LNCAP (cell line): ENCODE measurements around the gene LAMC2.

Experiments
- TF ChIP-seq, protein P1 (sequence below): fragments of 450-650 bp; IDR thresholded peaks from 2 replicates; pipeline ENCODE4 v1.5.1; 2017; ENCODE audit warnings: mild to moderate bottlenecking

Gene LAMC2

DNA sequence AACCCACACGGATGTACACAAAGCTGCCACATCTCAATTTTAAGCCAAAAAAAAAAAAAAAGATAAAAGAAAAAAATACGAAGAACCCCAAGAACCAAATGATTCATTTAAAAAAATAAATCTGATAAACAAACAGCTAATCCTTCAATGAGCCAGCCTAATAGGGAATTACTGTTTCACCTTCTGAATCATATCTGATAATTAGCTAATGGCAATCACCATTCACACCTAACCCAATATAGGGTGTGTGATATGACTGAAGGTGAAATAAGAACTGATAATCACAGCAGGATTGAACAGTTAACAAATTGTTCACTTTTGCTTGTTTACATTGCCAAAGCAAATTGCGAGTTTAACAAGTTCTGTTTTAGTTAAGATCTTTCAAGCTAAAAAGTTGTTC is 61.4 kb downstream of the LAMC2 start:
- TF ChIP-seq, protein P1, sequence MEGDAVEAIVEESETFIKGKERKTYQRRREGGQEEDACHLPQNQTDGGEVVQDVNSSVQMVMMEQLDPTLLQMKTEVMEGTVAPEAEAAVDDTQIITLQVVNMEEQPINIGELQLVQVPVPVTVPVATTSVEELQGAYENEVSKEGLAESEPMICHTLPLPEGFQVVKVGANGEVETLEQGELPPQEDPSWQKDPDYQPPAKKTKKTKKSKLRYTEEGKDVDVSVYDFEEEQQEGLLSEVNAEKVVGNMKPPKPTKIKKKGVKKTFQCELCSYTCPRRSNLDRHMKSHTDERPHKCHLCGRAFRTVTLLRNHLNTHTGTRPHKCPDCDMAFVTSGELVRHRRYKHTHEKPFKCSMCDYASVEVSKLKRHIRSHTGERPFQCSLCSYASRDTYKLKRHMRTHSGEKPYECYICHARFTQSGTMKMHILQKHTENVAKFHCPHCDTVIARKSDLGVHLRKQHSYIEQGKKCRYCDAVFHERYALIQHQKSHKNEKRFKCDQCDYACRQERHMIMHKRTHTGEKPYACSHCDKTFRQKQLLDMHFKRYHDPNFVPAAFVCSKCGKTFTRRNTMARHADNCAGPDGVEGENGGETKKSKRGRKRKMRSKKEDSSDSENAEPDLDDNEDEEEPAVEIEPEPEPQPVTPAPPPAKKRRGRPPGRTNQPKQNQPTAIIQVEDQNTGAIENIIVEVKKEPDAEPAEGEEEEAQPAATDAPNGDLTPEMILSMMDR, result no peak

DNA sequence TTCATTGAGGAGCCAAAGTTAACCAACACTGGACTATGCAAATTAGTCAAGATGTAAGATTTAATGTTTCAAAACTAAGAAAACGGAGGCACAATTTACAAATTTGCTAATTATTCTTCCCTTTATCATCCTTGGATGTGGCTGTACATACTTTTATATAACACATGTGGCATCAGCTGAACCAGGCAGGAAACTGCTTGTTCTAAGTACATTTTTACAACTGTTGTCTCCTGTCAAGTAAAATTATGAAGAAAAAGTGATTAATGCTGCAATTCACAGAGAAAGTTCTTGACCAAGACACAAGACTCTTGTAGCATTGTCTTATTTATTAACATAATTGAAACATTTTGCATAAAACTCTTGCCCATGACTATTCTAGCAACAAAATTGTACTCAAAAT is 61.9 kb downstream of the LAMC2 start:
- TF ChIP-seq, protein P1, result no peak

DNA sequence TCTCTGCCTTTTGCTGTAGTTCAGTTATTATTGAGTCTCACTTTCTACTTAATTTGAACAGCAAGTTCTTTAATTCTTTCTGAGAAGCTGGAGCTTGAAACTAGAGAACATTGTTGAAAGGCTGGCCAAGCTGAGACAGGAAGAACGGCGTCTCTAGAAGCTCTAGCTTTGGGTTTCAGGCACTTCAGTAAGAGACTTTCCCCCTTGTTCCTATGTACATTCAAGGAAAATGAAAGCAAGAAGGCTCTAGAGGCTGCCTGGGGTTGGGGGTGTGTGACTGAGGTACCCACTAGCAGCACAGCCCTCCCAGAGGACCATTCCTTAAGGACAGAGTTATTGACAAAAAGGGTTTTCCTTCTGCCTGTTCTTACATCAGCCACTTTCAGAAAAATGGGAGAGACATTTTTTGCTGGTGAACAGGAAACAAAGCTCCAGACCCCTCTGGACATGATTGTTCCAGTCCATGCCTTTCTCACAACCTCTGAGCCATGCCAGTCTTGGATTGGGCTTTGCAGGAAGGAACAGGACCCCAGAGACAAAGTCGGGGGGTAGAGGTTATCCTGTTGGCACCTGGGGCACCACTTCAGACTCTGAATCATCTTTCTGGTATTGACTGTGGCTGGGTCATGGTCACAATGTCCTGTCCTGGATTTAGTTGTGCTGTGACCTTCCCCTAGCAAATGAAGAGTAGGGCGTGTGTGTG is 63.1 kb downstream of the LAMC2 start:
- TF ChIP-seq, protein P1, result no peak

DNA sequence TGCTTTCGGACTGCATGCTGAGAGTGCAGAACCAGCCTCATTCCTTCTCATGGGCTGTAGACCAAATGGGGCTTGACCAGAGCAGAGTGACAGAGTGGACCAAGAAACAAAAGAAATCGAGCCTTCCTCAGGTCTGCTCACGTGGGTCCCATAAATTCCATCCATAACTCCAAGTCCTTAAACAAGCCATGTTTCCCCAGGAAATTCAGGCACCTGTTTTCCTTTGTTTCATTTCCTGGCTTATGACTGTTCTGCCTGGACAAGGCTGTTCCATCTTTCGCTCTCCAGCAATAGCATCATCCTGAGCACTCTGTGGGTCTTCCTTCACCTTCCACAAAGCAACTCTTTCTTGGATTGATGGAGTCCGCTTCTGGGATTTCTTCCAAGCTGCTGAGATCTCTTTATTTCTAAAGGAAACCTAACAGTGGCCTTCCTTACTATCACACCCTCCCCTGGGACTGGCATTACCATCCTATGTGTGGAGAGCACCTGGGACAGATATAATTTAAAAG is 63.9 kb downstream of the LAMC2 start:
- TF ChIP-seq, protein P1, result no peak

DNA sequence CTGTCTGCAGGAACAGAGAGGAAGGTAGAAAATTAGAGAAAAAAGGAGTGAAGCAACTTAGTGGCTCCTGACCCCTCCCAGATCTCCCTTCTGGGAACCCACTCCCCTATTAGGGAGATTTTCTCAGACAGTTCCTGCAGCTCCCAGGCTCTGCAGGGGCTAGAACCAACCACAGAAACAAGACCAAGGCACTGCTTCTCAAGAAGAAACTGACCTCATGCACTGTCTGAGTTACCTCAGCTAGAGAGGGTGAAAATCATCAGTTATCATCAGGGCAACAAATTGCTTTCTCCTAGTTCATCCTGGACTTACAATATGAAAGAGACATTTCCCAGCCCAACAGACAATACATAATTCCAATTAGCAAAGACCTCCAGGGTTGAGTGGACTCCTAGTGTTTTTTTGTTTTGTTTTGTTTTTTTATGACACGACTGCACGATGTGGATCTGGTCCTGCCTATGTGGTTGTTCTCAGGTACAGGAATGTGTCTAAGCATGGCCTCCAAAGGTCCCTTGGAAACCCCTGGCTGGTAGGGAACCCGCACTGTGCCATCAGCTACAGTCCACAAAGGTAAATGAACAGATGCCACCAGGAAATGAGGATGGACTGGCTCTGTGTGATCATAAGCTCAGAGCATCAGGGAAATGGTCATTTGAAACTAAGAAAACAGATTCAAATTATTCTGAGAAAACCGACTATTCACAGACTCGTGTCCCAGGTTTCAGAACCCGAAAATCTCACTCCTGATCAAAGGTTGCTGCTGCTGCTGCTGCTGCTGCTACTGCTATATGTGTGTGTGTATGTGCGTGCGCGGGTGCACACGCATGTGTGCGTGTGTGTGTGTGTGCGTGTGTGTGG is 65.3 kb downstream of the LAMC2 start:
- TF ChIP-seq, protein P1, result no peak

DNA sequence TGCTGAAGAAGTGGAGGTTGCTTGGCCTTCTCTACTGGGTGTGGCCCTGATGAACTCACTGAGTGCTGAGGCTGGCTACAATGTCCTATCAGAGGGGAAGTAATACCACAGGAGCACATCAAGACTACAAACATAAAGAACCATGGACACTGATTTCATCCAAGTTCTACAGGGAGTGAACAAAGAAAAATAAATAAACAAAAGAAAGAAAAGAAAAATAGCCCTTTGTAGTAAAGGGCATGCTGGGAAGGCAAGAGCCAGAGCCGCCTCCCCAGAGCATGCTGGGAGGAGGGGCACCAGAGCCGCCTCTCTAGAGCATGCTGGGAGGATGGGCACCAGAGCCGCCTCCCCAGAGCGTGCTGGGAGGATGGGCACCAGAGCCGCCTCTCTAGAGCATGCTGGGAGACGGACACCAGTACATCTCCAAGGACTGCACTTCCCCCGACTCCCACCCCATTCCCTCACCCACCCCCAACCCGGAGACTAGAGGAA is 65.9 kb downstream of the LAMC2 start:
- TF ChIP-seq, protein P1, result no peak

DNA sequence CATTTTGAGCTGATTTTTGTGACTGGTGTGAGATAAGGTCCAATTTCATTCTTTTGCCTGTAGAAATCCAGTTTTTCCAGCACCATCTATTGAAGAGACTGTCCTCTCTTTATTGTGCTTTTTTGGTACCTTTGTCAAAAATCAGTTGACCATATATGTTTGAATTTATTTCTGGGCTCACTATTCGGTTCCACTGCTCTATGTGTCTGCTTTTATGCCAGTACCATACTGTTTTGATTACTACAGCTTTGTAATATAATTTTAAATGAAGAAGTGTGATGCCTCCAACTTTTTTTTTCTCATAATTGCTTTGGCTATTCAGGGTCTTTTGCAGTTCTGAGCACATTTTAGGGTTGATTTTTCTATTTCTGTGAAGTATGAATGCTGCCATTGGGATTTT is 69.0 kb downstream of the LAMC2 start:
- TF ChIP-seq, protein P1, result no peak
